Measurements from ENCODE around the gene EEF1AKMT4. TPM values are rescaled to one million over a fixed set of nuclear protein-coding genes. Genes with fewer than 3 reads are reported as not detected.

The EEF1AKMT4 gene
- total RNA-seq, 2 donors from 2014 or later, result 4.1 to 11.7 TPM

GRCh38 chr3:184236636-184237035 is 12.8 kb upstream of the EEF1AKMT4 start:
- DNase-seq, result no peak
- H3K9ac ChIP-seq (ENCODE audit: low read depth in 2 of 2, low read length in 2 of 2), result no peak overlapping the region
- H3K9me3 ChIP-seq, result no peaks in the 10 kb centered on the region
- peaks cover 2% of the 10 kb centered on the region for H3K27me3 ChIP-seq
- H3K4me3 ChIP-seq, result no peak overlapping the region
- intact Hi-C loops (cut with DNase I), result no loop called here
- H3K27ac ChIP-seq, result no peak overlapping the region
- no peaks in the 10 kb centered on the region for H3K36me3 ChIP-seq
- no peak for TF ChIP-seq CTCF (IDR thresholded peaks at IDR 0.05)
- H3K4me1 ChIP-seq, result no peaks in the 10 kb centered on the region

- no peak overlapping the region for H3K27ac ChIP-seq
- H3K4me3 ChIP-seq, result no peak overlapping the region
- H3K9ac ChIP-seq (ENCODE audit: low read depth in 2 of 2, low read length in 2 of 2), result no peak overlapping the region
- no peaks in the 10 kb centered on the region for H3K9me3 ChIP-seq
- H3K4me1 ChIP-seq, result no peaks in the 10 kb centered on the region
- no peaks in the 10 kb centered on the region for H3K27me3 ChIP-seq
- intact Hi-C loops (cut with DNase I), result no loop called here
- no peaks in the 10 kb centered on the region for H3K36me3 ChIP-seq
- DNase-seq, result no peak
- no peak for TF ChIP-seq CTCF (IDR thresholded peaks at IDR 0.05)
Measured at GRCh38 chr3:184237211-184237610, 12.3 kb upstream of the EEF1AKMT4 start.

GRCh38 chr3:184237807-184238206 is 11.7 kb upstream of the EEF1AKMT4 start:
- no peaks in the 10 kb centered on the region for H3K4me1 ChIP-seq
- TF ChIP-seq CTCF (IDR thresholded peaks at IDR 0.05), result no peak
- DNase-seq, result no peak
- no peak overlapping the region for H3K27ac ChIP-seq
- intact Hi-C loops (cut with DNase I), result no loop called here
- no peaks in the 10 kb centered on the region for H3K27me3 ChIP-seq
- H3K9me3 ChIP-seq, result no peaks in the 10 kb centered on the region
- H3K9ac ChIP-seq (ENCODE audit: low read depth in 2 of 2, low read length in 2 of 2), result no peak overlapping the region
- H3K36me3 ChIP-seq, result no peaks in the 10 kb centered on the region
- H3K4me3 ChIP-seq, result no peak overlapping the region

GRCh38 chr3:184238246-184238818 is 11.1 kb upstream of the EEF1AKMT4 start:
- Histone ChIP-seq H3K9ac (ENCODE audit: low read depth in 2 of 2, low read length in 2 of 2) (no peak overlapping the region), H3K4me3 (no peak overlapping the region), H3K9me3 (no peaks in the 10 kb centered on the region), H3K27ac (no peak overlapping the region), H3K27me3 (no peaks in the 10 kb centered on the region), H3K36me3 (no peaks in the 10 kb centered on the region), H3K4me1 (no peaks in the 10 kb centered on the region)
- no peak for TF ChIP-seq CTCF (IDR thresholded peaks at IDR 0.05)
- intact Hi-C loops (cut with DNase I), result no loop called here
- DNase-seq, result no peak

- intact Hi-C loops (cut with DNase I), result no loop called here
- Histone ChIP-seq H3K27ac (no peak overlapping the region), H3K4me3 (no peak overlapping the region), H3K9ac (ENCODE audit: low read depth in 2 of 2, low read length in 2 of 2) (no peak overlapping the region), H3K27me3 (no peaks in the 10 kb centered on the region), H3K36me3 (no peaks in the 10 kb centered on the region), H3K4me1 (no peaks in the 10 kb centered on the region), H3K9me3 (no peaks in the 10 kb centered on the region)
- TF ChIP-seq CTCF (IDR thresholded peaks at IDR 0.05), result no peak
- DNase-seq, result no peak
Measured at GRCh38 chr3:184239221-184239620, 10.3 kb upstream of the EEF1AKMT4 start.
